ENCODE data around the gene PCDHAC1.

PCDHAC1 gene

DNA sequence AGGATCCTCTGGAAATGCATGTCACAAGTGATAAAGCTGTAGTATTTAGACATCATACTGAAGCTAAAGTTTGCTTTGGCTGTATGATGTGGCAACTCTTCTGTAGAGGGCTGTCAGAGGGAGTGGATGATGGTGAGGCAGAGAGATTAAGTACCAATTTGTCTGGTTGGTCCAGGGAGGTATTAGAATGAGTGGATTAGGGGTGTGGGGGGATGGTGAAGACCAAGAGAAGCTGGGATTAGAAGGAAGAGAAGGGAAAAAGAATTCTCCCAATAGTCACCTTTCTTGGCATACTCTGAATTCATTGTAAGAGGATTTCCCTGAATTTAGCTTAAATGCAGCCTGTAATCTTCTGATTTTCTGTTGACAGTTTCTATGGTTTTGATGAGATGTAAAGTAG, 43.8 kb downstream of the PCDHAC1 start:
- no peak for DNase-seq

DNA sequence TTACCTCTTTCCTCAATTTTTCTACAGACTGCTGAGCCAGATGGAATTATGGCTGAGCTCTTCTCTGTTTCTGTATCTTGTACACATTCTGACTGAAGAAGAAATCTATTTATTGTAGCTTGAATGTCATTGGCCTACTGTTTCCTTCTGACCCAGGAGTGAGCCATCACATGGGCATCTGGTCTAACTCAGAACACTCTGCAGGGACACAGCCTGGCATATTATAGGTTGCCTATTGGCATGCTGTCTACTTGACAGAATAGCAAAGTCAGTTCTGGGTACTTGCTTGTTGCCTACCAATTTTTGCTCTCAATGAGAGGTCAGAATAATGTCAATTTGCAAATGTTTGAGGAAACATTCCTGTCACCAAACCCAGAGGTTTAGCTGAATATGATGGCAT, 47.5 kb downstream of the PCDHAC1 start:
- DNase-seq = no peak

DNA sequence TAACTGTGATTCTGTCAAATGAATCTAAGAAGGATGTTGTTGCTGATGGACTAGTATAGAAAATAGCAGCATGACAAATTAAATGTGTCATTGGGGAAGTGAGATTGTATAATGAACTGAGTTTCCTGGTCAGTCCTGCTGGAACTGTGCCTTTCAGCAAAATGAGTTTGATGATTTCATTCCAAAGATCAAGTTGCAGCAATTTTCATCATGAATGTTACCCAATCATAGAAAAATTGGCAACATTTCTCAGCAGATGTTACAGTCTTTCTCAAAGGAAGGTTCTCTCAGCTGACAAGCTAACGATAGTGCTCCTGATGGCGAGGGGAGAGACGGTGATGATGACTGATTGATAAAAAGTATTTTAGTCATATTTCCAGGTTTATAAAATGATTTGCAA, 50.9 kb downstream of the PCDHAC1 start:
- no peak for DNase-seq

DNA sequence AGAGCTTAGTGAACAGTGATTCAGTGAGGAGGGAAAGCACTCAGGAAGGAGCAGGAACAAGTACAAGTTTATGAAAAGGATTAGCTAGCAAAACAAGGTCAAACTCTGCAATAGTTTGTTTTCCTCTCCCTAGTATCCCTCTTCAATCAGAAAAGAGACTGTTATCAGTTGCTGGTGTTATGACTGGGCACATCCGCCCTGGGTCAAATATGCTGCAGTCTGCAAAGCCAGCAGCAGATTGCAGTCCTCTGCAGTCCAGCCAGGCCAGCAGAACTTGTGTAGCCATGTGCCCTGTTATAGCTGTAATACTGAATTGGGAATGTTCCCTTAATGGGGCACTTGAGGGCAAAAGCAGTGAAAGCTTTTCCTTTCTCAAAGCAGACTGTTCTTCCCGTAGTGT, 52.2 kb downstream of the PCDHAC1 start:
- no peak for DNase-seq

DNA sequence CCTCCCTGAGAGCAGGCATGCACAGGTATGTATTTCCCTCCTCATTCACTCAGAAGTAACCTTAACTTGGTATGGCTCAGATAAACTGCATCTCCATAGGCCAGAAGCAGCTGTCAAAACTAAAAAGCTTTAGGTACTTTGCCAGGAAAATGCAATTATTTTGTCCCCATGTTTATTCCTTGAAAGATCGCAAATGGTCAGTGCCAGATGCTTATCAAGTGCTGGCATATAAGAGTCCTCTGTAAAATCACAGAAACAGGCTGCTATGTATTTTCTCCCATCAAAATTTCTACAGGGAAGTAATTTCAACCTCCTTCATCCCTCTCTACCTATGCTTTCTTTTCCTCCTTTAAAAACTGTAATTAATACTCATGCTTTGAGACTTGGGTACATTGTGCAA, 52.9 kb downstream of the PCDHAC1 start:
- DNase-seq = no peak

Measured in stimulated activated naive CD4-positive, alpha-beta T cell treated with Interleukin-2 at 50 U/mL for 16 hours (primary cell).